ENCODE results near the gene CD99.

The CD99 gene

DNA sequence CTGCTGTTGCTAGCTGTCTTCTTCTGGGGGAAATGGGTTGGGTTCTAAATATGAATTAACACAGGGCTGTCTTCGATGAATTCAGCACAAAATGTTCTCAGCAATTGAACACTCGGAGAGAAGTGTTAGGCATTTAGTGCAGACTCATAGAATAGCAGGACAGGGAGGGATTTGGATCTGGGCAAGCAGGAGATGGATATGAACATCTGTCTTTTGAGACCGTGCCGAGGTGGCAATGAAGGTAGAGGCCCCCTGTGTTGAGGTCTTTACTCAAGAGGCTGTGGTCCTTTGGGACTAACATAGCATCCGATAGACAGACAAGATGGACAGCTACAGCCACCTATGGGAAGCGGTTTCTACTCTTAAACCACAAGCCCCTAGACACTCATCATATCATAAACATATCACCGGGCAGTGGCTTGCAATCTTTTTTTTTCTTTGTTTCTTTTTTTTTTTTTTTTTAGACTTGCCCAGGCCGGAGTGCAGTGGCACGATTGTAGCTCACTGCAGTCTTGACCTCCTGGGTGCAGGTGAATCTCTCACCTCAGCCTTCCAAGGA is 6.7 kb downstream of the CD99 start:
- no peak for DNase-seq
- no peak for TF ChIP-seq POLR2A (IDR thresholded peaks at IDR 0.05; ENCODE audit: low read length)

- TF ChIP-seq POLR2A (IDR thresholded peaks at IDR 0.05; ENCODE audit: low read length) (no peak), GATA1 (IDR thresholded peaks at IDR 0.05; ENCODE audit: low read depth, low read length) (no peak)
- no peak for DNase-seq
Measured at GRCh38 chrX:2698604-2699003, 7.5 kb downstream of the CD99 start.

DNA sequence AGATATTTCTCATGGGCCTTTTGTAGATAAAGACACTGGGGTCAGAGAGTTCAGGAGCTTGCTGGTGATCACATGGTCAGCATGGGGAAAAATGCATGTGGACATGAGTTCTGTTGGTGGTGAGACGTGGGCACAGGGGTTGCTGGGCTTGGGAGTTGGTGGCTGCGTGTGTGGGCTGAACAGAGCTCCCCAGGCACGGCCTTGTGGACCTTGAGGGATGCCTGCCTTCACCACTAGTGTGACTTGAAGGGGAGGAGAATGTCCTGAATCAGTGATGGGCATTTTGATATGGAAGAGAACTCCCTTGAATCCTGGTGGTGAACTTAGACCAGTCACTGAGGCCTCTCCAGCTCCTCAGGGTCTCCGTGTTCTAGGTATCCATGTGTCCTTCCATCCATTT is 8.9 kb downstream of the CD99 start:
- no peak for DNase-seq
- no peak for TF ChIP-seq GATA1 (IDR thresholded peaks at IDR 0.05; ENCODE audit: low read depth, low read length)
- TF ChIP-seq POLR2A (IDR thresholded peaks at IDR 0.05; ENCODE audit: low read length), result no peak

- no peak for DNase-seq
- TF ChIP-seq GATA1 (IDR thresholded peaks at IDR 0.05; ENCODE audit: low read depth, low read length) (no peak), POLR2A (IDR thresholded peaks at IDR 0.05; ENCODE audit: low read length) (no peak)
Measured at GRCh38 chrX:2700405-2701320, 9.6 kb downstream of the CD99 start.

DNA sequence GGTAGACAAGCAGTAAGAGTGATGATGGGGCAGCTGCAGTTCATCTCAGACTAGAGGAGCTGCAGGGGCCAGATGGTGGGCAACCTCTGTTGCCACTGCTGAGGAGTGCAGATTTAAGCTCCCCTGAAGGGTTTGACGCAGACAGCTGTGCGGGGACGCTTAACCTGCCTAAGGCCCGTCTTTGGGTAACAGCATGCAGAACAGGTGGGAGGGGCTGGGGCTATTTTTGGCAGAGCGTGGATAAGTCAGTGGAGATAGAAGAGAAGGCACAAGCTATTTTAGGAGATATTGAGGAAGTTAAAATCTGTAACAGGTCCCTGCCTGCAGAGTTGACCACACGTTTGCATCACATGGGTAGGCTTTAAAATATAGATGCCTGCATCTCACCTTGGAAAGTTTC is 10.5 kb downstream of the CD99 start:
- DNase-seq, result no peak
- TF ChIP-seq POLR2A (IDR thresholded peaks at IDR 0.05; ENCODE audit: low read length) (no peak), GATA1 (IDR thresholded peaks at IDR 0.05; ENCODE audit: low read depth, low read length) (no peak)

GRCh38 chrX:2703991-2704369 is 12.9 kb downstream of the CD99 start:
- no peak for DNase-seq
- TF ChIP-seq POLR2A (IDR thresholded peaks at IDR 0.05; ENCODE audit: low read length), result no peak
- TF ChIP-seq GATA1 (IDR thresholded peaks at IDR 0.05; ENCODE audit: low read depth, low read length), result no peak

DNA sequence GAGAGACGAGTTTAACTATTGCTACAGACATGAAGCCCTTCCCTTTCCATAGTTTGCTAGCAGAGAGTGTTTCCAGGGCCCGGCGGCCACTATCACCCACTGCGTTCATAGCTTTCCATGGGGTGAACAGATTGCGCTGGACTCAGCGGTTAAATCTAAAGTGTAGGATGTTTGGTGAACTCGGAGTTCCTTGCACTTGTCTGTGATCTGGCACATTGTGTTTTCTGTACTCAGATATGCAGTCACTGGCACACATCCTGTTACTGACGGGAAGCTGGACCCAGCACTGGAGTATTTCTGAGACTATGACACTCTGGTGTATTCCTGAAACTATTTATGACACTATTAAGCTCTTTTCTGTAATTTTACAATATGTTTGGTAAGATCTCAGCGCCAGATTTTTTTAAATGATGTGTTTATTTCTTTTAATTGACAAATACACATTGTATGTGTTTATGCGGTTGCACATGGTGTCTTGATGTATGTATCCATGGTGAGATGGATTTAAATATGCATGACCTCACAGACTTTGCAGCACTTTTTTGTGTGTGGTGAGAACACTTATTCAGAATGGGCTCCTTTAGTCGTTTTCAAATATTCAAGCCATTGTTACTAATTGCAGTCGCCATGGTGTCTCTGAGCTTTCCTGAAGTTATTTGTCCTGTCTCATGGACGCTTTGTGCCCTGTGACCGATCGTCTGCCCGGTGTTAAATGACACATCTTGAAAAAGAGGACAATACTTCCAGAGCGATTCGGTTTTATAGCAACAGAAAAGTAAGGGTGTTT is 14.1 kb downstream of the CD99 start:
- DNase-seq, result no peak
- TF ChIP-seq GATA1 (IDR thresholded peaks at IDR 0.05; ENCODE audit: low read depth, low read length) (no peak), POLR2A (IDR thresholded peaks at IDR 0.05; ENCODE audit: low read length) (no peak)

GRCh38 chrX:2707334-2707760 is 16.3 kb downstream of the CD99 start:
- no peak for TF ChIP-seq POLR2A (IDR thresholded peaks at IDR 0.05; ENCODE audit: low read length)
- no peak for TF ChIP-seq GATA1 (IDR thresholded peaks at IDR 0.05; ENCODE audit: low read depth, low read length)
- no peak for DNase-seq

DNA sequence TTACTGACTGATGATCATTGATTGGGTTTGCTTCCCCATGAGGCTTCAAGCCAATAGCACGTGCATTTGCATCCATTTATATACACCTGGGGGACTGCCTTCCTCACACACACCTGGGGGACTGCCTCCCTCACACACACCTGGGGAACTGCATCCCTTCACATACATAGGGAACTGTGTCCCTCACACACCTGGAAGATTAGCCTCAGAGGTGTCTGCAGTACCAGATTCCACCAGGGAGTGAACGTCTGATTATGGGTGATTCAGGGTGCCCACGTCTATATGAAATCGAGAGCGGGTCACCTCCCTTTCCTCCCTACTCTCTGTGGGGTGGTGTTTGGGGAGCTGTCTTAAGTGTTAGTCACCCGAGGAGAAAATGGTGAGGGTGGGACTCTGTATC is 16.9 kb downstream of the CD99 start:
- TF ChIP-seq POLR2A (IDR thresholded peaks at IDR 0.05; ENCODE audit: low read length), result no peak
- DNase-seq, result no peak

DNA sequence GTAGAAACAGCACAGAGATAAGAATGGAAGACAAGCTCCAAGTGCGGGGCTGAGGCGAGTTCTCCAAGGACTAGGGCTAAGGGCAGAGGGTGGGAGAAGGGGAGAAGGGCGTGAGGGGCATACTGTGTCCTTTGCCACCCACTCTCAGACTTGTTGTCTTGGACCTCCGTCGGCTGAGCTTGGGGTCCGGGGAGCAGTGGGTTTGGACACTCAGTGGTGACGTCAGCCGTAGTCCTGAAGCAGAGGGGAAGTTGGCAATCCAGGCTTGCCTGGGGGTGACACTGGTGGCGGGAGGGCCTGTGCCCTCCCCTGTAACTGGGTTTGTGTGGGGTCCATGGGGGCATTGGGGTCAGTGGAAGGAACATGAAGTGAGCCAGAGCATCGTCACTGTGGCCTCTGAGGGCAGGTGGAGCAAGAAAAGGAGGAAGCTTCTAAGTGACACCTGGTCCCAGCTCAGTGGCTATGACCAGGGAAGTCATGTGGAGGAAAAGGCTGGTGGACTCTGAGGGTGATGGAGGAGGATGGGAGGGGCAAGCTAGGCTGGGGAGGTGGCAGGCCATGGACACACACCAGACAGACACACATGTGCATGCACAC is 17.6 kb downstream of the CD99 start:
- TF ChIP-seq POLR2A (IDR thresholded peaks at IDR 0.05; ENCODE audit: low read length) (no peak), GATA1 (IDR thresholded peaks at IDR 0.05; ENCODE audit: low read depth, low read length) (no peak)
- DNase-seq, result no peak

DNA sequence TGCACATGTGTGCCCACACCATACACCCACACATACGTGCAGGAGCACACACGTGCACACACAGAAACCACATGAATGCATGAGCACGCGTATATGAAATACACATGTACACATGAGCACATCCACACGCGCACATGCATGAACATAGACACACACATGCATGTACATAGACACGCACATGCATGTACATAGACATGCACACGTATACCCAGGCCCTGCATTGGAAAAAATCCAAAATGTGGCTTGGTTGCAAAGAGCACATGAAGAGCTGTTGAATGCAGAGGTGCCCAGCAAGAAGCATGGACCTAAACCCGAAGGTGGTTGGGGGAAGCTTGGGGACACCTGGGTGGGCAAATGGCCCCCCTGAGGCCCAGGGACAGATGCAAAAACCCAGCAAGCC is 18.5 kb downstream of the CD99 start:
- DNase-seq, result no peak
- TF ChIP-seq POLR2A (IDR thresholded peaks at IDR 0.05; ENCODE audit: low read length), result no peak
- no peak for TF ChIP-seq GATA1 (IDR thresholded peaks at IDR 0.05; ENCODE audit: low read depth, low read length)

DNA sequence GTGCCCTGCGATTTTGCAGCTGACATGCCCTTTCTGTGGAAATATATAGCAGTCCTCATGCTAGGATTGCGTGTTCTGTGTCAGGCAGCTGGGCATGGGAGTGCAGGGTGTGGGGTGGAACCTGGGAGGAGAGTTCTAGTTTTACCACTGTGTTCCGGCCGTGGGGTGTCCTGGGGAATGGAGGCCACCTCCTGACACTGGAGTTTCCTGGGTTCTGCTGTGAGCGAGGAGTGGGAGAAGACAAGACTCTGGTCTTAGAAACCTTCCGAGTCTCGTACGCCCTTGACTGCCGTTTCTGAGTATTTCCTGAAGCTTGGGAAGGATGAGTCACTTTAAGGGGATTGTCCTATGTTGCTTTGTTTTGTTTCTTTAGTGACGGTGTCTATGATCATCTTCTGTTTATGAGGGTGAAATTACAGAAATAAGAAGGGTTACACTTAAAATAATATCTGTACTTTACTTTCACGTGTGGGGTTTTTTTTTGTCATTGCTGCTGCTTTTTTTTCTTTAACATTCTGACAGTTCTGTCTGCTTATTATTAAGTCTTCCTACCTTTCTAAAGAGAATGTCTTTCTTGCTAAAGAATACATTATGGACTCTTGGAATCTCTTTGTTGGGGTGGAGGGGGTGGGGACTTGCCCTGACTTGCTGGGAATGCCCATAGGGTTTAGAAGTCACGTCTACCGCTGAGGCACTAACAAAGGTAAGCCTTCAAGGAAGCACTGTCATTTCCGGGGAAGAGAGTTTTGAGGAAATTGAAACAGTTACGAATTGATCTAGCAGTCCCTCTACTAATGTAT is 19.1 kb downstream of the CD99 start:
- DNase-seq, result no peak
- no peak for TF ChIP-seq POLR2A (IDR thresholded peaks at IDR 0.05; ENCODE audit: low read length)
- no peak for TF ChIP-seq GATA1 (IDR thresholded peaks at IDR 0.05; ENCODE audit: low read depth, low read length)

GRCh38 chrX:2711441-2711840 is 20.3 kb downstream of the CD99 start:
- DNase-seq, result no peak
- TF ChIP-seq POLR2A (IDR thresholded peaks at IDR 0.05; ENCODE audit: low read length), result no peak
- no peak for TF ChIP-seq GATA1 (IDR thresholded peaks at IDR 0.05; ENCODE audit: low read depth, low read length)
